SK-N-SH treated with all-trans-retinoic acid at 6 μM for 48 hours (cell line): ENCODE measurements around the gene FAF2.

Experiments
- ATAC-seq: fragments of 200-7000 bp; cut with Tn5 transposase; 3 replicates; pipeline ENCODE4 v1.9.1; 2020; ENCODE audit warnings: mild to moderate bottlenecking, moderate library complexity
- ARNTL ChIP-seq: fragments of 450-650 bp; formaldehyde crosslinking; IDR thresholded peaks from 2 replicates; pipeline ENCODE4 v1.5.0; 2020; ENCODE audit warnings: low read depth, mild to moderate bottlenecking, moderate library complexity, borderline replicate concordance
- BACH2 ChIP-seq: fragments of 250-450 bp; sonication (Bioruptor Pico); IDR thresholded peaks from 2 replicates; pipeline ENCODE4 v1.9.0; 2021; ENCODE audit warnings: mild to moderate bottlenecking, borderline replicate concordance
- CSDC2 ChIP-seq: fragments of 250-450 bp; sonication (Bioruptor Pico); IDR thresholded peaks from 2 replicates; pipeline ENCODE4 v1.5.0; 2020; ENCODE audit warnings: mild to moderate bottlenecking, moderate library complexity
- CSRNP3 ChIP-seq: fragments of 250-450 bp; sonication (Bioruptor Pico); IDR thresholded peaks from 2 replicates; pipeline ENCODE4 v1.5.1; 2021; ENCODE audit warnings: mild to moderate bottlenecking, moderate library complexity
- ESRRG ChIP-seq: fragments of 250-450 bp; sonication (Bioruptor Pico); IDR thresholded peaks from 2 replicates; pipeline ENCODE4 v1.6.1; 2021; ENCODE audit warnings: mild to moderate bottlenecking
- GLIS3 ChIP-seq: fragments of 250-450 bp; sonication (Bioruptor Pico); IDR thresholded peaks from 2 replicates; pipeline ENCODE4 v1.5.0; 2020; ENCODE audit warnings: mild to moderate bottlenecking, moderate library complexity
- ISL1 ChIP-seq: fragments of 250-450 bp; sonication (Bioruptor Pico); IDR thresholded peaks from 2 replicates; pipeline ENCODE4 v2.1.2; 2022; ENCODE audit warnings: mild to moderate bottlenecking, moderate library complexity
- OSR1 ChIP-seq: fragments of 250-450 bp; sonication (Bioruptor Pico); IDR thresholded peaks from 2 replicates; pipeline ENCODE4 v1.8.0; 2022; ENCODE audit warnings: moderate library complexity, mild to moderate bottlenecking, inconsistent platforms
- PATZ1 ChIP-seq: fragments of 250-450 bp; sonication (Bioruptor Pico); IDR thresholded peaks from 2 replicates; pipeline ENCODE4 v1.8.0; 2020; ENCODE audit warnings: mild to moderate bottlenecking, moderate library complexity, borderline replicate concordance
- POU6F1 ChIP-seq: fragments of 250-450 bp; sonication (Bioruptor Pico); IDR thresholded peaks from 2 replicates; pipeline ENCODE4 v1.8.0; 2021; ENCODE audit warnings: low read depth, mild to moderate bottlenecking, moderate library complexity, borderline replicate concordance
- PPARA ChIP-seq: fragments of 250-450 bp; sonication (Bioruptor Pico); IDR thresholded peaks from 2 replicates; pipeline ENCODE4 v1.5.0; 2020; ENCODE audit warnings: mild to moderate bottlenecking, borderline replicate concordance
- RARB ChIP-seq: fragments of 250-450 bp; sonication (Bioruptor Pico); IDR thresholded peaks from 2 replicates; pipeline ENCODE4 v1.8.0; 2021; ENCODE audit warnings: mild to moderate bottlenecking, moderate library complexity
- SNAI2 ChIP-seq: fragments of 250-450 bp; sonication (Bioruptor Pico); IDR thresholded peaks from 2 replicates; pipeline ENCODE4 v1.5.0; 2020; ENCODE audit warnings: mild to moderate bottlenecking, moderate library complexity
- TCF4 ChIP-seq: fragments of 250-450 bp; sonication (Bioruptor Pico); IDR thresholded peaks from 2 replicates; pipeline ENCODE4 v1.8.0; 2021; ENCODE audit warnings: mild to moderate bottlenecking, moderate library complexity, borderline replicate concordance
- TOX ChIP-seq: fragments of 250-450 bp; sonication (Bioruptor Pico); IDR thresholded peaks from 2 replicates; pipeline ENCODE4 v1.8.0; 2021; ENCODE audit warnings: mild to moderate bottlenecking, moderate library complexity, borderline replicate concordance
- TSHZ2 ChIP-seq: fragments of 250-450 bp; sonication (Bioruptor Pico); IDR thresholded peaks from 2 replicates; pipeline ENCODE4 v1.5.0; 2020; ENCODE audit warnings: mild to moderate bottlenecking, moderate library complexity
- ZC3H10 ChIP-seq: fragments of 250-450 bp; sonication (Bioruptor Pico); IDR thresholded peaks from 2 replicates; pipeline ENCODE4 v1.5.1; 2021; ENCODE audit warnings: mild to moderate bottlenecking, moderate library complexity
- ZFP3 ChIP-seq: fragments of 250-450 bp; sonication (Bioruptor Pico); IDR thresholded peaks from 2 replicates; pipeline ENCODE4 v1.5.0; 2020; ENCODE audit warnings: mild to moderate bottlenecking, moderate library complexity
- ZFP30 ChIP-seq: fragments of 450-650 bp; formaldehyde crosslinking; IDR thresholded peaks from 2 replicates; pipeline ENCODE4 v1.5.0; 2022; ENCODE audit warnings: mild to moderate bottlenecking, moderate library complexity
- ZNF565 ChIP-seq: fragments of 450-650 bp; formaldehyde crosslinking; conservative IDR thresholded peaks from 2 replicates; pipeline ENCODE4 v1.5.0; 2020; ENCODE audit warnings: low read depth, mild to moderate bottlenecking, moderate library complexity
- ZNF70 ChIP-seq: fragments of 450-650 bp; formaldehyde crosslinking; IDR thresholded peaks from 2 replicates; pipeline ENCODE4 v1.5.0; 2020; ENCODE audit warnings: mild to moderate bottlenecking, moderate library complexity
- ZNF8 ChIP-seq: fragments of 450-650 bp; formaldehyde crosslinking; IDR thresholded peaks from 2 replicates; pipeline ENCODE4 v1.5.0; 2020; ENCODE audit warnings: mild to moderate bottlenecking, moderate library complexity
- TF ChIP-seq, protein P1 (sequence below): fragments of 250-450 bp; sonication (Bioruptor Pico); IDR thresholded peaks from 2 replicates; pipeline ENCODE4 v1.5.1; 2020; ENCODE audit warnings: low read depth, mild to moderate bottlenecking, moderate library complexity

Gene FAF2

GRCh38 chr5:176524138-176524537, 76.0 kb downstream of the FAF2 start:
- TF ChIP-seq GLIS3 (CRISPR knock-in tag) (no peak), PATZ1 (CRISPR knock-in tag) (no peak), ZNF8 (no peak), CSRNP3 (CRISPR knock-in tag) (no peak), SNAI2 (CRISPR knock-in tag) (no peak), TOX (CRISPR knock-in tag) (no peak), ZNF70 (CRISPR knock-in tag) (no peak), POU6F1 (CRISPR knock-in tag) (no peak), ARNTL (CRISPR knock-in tag) (no peak), RARB (no peak), OSR1 (CRISPR knock-in tag) (no peak), BACH2 (CRISPR knock-in tag) (no peak), ZFP3 (CRISPR knock-in tag) (no peak), TSHZ2 (CRISPR knock-in tag) (no peak), TCF4 (CRISPR knock-in tag) (no peak), ZC3H10 (CRISPR knock-in tag) (no peak), ISL1 (no peak)
- TF ChIP-seq, protein P1, sequence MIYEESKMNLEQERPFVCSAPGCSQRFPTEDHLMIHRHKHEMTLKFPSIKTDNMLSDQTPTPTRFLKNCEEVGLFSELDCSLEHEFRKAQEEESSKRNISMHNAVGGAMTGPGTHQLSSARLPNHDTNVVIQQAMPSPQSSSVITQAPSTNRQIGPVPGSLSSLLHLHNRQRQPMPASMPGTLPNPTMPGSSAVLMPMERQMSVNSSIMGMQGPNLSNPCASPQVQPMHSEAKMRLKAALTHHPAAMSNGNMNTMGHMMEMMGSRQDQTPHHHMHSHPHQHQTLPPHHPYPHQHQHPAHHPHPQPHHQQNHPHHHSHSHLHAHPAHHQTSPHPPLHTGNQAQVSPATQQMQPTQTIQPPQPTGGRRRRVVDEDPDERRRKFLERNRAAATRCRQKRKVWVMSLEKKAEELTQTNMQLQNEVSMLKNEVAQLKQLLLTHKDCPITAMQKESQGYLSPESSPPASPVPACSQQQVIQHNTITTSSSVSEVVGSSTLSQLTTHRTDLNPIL (CRISPR knock-in tag), result no peak
- ATAC-seq, result no peak

DNA sequence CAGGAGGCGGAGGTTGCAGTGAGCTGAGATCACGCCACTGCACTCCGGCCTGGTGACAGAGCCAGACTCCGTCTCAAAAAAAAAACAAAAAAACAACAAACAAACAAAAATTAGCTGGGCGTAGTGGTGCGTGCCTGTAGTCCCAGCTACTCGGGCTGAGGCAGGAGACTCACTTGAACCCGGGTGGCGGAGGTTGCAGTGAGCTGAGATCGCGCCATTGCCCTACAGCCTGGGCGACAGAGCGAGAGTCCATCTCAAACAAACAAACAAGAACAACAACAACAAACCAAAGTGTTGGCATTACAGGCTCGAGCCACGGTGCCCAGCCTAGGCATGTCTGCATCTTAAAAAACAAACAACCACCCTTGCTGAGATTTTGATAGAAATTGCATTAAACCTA, 76.8 kb downstream of the FAF2 start:
- TF ChIP-seq OSR1 (CRISPR knock-in tag) (no peak), POU6F1 (CRISPR knock-in tag) (no peak), ISL1 (no peak), ZNF565 (no peak), TCF4 (CRISPR knock-in tag) (no peak), RARB (no peak), SNAI2 (CRISPR knock-in tag) (no peak), ARNTL (CRISPR knock-in tag) (no peak), PPARA (CRISPR knock-in tag) (no peak), ZNF70 (CRISPR knock-in tag) (no peak), ZNF8 (no peak), TOX (CRISPR knock-in tag) (no peak), PATZ1 (CRISPR knock-in tag) (no peak), ESRRG (CRISPR knock-in tag) (no peak), CSDC2 (no peak), ZC3H10 (CRISPR knock-in tag) (no peak), BACH2 (CRISPR knock-in tag) (no peak), GLIS3 (CRISPR knock-in tag) (no peak), ZFP30 (CRISPR knock-in tag) (no peak)
- TF ChIP-seq, protein P1 (CRISPR knock-in tag), result no peak
- ATAC-seq, result no peak
